OCI-LY3 (cell line): ENCODE results near the gene DENND4A.
"Not testable (repeated sequence)": the region's sequence is repeated elsewhere in the genome, so short reads cannot be mapped to it uniquely, and the experiment has no call there.

Source experiments
- H2AFZ ChIP-seq: fragments of 200-600, 300-600 bp; shearing (Covaris generic); 2 replicates; pipeline ENCODE4 v1.6.0; 2014; ENCODE audit warnings: antibody characterized with exemption, low read depth, low read length
- H3K27ac ChIP-seq: fragments of 200-600, 300-600 bp; sonication (generic); 2 replicates; pipeline ENCODE4 v1.5.1; 2014; ENCODE audit warnings: mild to moderate bottlenecking, low read length, moderate library complexity, mixed read lengths
- H3K27me3 ChIP-seq: fragments of 200-600, 300-600 bp; sonication (generic); 2 replicates; pipeline ENCODE4 v1.6.1; 2014; ENCODE audit warnings: low read depth, low read length, mixed read lengths
- H3K36me3 ChIP-seq: fragments of 200-600, 300-600 bp; sonication (generic); replicated peaks from 2 replicates; pipeline ENCODE3; 2014; ENCODE audit warnings: low read depth, low read length, mixed read lengths
- H3K4me1 ChIP-seq: fragments of 300-600, 200-600 bp; sonication (generic); 2 replicates; pipeline ENCODE4 v1.6.1; 2014; ENCODE audit warnings: low read length, mixed read lengths
- H3K4me2 ChIP-seq: fragments of 200-600, 300-600 bp; sonication (generic); 2 replicates; pipeline ENCODE4 v1.6.1; 2014; ENCODE audit warnings: low read length, mixed read lengths
- H3K4me3 ChIP-seq: fragments of 300-600, 200-600 bp; sonication (generic); 2 replicates; pipeline ENCODE4 v1.5.1; 2014; ENCODE audit warnings: antibody characterized with exemption, mild to moderate bottlenecking, low read length, moderate library complexity
- H3K79me2 ChIP-seq: fragments of 300-600, 200-600 bp; shearing (Covaris generic); 2 replicates; pipeline ENCODE4 v1.6.1; 2014; ENCODE audit warnings: mild to moderate bottlenecking, low read length, mixed read lengths
- H3K9ac ChIP-seq: fragments of 300-600, 200-600 bp; shearing (Covaris generic); 2 replicates; pipeline ENCODE4 v1.6.0; 2014; ENCODE audit warnings: mild to moderate bottlenecking, low read length, moderate library complexity
- H3K9me3 ChIP-seq: fragments of 200-600, 300-600 bp; shearing (Covaris generic); 2 replicates; pipeline ENCODE4 v1.6.1; 2014; ENCODE audit warnings: low read length, mixed read lengths; ENCODE audit not compliant: insufficient read depth
- H4K20me1 ChIP-seq: fragments of 200-600, 300-600 bp; sonication (generic); 2 replicates; pipeline ENCODE4 v1.6.1; 2016; ENCODE audit warnings: low read length, mixed read lengths; ENCODE audit not compliant: insufficient read depth
- EZH2phosphoT487 ChIP-seq: fragments of 200-600 bp; shearing (Covaris generic); IDR thresholded peaks from 2 replicates; pipeline ENCODE4 v1.6.1; 2018; ENCODE audit warnings: antibody characterized with exemption, mixed run types, low read depth
- TF ChIP-seq, protein P1 (sequence below): fragments of 200-600, 300-600 bp; sonication (generic); IDR thresholded peaks from 2 replicates; pipeline ENCODE4 v1.5.1; 2014; ENCODE audit warnings: antibody characterized with exemption, low read length, low read depth

The DENND4A gene

GRCh38 chr15:65812916-65813315, 20.8 kb upstream of the DENND4A start:
- Histone ChIP-seq H3K36me3 (no peaks in the 10 kb centered on the region), H3K79me2 (no peaks in the 10 kb centered on the region), H3K4me1 (peaks cover 12% of the 10 kb centered on the region), H3K4me3 (no peak overlapping the region), H2AFZ (no peak overlapping the region), H3K9ac (no peak overlapping the region), H4K20me1 (no peaks in the 10 kb centered on the region), H3K27ac (no peak overlapping the region), H3K4me2 (no peak overlapping the region), H3K27me3 (peaks cover 21% of the 10 kb centered on the region), H3K9me3 (no peaks in the 10 kb centered on the region)
- no peak for TF ChIP-seq EZH2phosphoT487
- TF ChIP-seq, protein P1, sequence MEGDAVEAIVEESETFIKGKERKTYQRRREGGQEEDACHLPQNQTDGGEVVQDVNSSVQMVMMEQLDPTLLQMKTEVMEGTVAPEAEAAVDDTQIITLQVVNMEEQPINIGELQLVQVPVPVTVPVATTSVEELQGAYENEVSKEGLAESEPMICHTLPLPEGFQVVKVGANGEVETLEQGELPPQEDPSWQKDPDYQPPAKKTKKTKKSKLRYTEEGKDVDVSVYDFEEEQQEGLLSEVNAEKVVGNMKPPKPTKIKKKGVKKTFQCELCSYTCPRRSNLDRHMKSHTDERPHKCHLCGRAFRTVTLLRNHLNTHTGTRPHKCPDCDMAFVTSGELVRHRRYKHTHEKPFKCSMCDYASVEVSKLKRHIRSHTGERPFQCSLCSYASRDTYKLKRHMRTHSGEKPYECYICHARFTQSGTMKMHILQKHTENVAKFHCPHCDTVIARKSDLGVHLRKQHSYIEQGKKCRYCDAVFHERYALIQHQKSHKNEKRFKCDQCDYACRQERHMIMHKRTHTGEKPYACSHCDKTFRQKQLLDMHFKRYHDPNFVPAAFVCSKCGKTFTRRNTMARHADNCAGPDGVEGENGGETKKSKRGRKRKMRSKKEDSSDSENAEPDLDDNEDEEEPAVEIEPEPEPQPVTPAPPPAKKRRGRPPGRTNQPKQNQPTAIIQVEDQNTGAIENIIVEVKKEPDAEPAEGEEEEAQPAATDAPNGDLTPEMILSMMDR, result no peak

DNA sequence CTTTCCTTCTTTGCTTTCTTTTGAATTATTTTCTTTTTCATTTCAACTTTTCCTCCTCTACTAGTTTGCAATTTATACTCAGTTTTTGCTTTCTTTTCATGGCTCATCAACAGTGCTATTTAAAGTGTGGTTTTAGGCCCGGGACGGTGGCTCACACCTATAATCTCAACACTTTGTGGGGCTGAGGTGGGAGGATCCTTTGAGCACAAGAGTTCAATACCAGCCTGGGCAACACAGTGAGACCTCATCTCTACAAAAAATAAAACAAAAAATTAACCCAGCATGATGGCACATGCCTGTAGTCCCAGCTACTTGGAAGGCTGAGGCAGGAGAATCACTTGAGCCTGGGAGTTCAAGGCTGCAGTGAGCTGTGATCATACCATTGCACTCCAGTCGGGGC, 20.4 kb upstream of the DENND4A start:
- Histone ChIP-seq H3K27ac (no peak overlapping the region), H3K9me3 (no peaks in the 10 kb centered on the region), H3K4me2 (no peak overlapping the region), H3K4me1 (peaks cover 11% of the 10 kb centered on the region), H4K20me1 (no peaks in the 10 kb centered on the region), H2AFZ (no peak overlapping the region), H3K4me3 (no peak overlapping the region), H3K36me3 (no peaks in the 10 kb centered on the region), H3K79me2 (no peaks in the 10 kb centered on the region), H3K27me3 (peaks cover 17% of the 10 kb centered on the region), H3K9ac (no peak overlapping the region)
- TF ChIP-seq EZH2phosphoT487, result no peak
- TF ChIP-seq, protein P1, result no peak

- Histone ChIP-seq H3K27ac (no peak overlapping the region), H3K36me3 (no peaks in the 10 kb centered on the region), H3K4me1 (peaks cover 11% of the 10 kb centered on the region), H4K20me1 (no peaks in the 10 kb centered on the region), H3K9ac (no peak overlapping the region), H2AFZ (no peak overlapping the region), H3K4me2 (no peak overlapping the region), H3K4me3 (no peak overlapping the region), H3K9me3 (no peaks in the 10 kb centered on the region), H3K27me3 (peaks cover 12% of the 10 kb centered on the region), H3K79me2 (no peaks in the 10 kb centered on the region)
- no peak for TF ChIP-seq EZH2phosphoT487
- TF ChIP-seq, protein P1, result no peak
Measured at GRCh38 chr15:65811835-65812234, 19.7 kb upstream of the DENND4A start.

GRCh38 chr15:65811011-65811733, 19.1 kb upstream of the DENND4A start:
- H3K4me3 ChIP-seq, H3K4me2 ChIP-seq, H3K79me2 ChIP-seq, H4K20me1 ChIP-seq, H2AFZ ChIP-seq, H3K9me3 ChIP-seq, H3K27ac ChIP-seq, H3K27me3 ChIP-seq, H3K9ac ChIP-seq, H3K36me3 ChIP-seq: not testable (repeated sequence)
- H3K4me1 ChIP-seq, result peaks cover 11% of the 10 kb centered on the region
